ENCODE measurements around the gene METTL26. TPM values are rescaled to one million over a fixed set of nuclear protein-coding genes. Genes with fewer than 3 reads are reported as not detected.

The METTL26 gene
- total RNA-seq, 1 experiment from 2014 or later = 115 TPM

DNA sequence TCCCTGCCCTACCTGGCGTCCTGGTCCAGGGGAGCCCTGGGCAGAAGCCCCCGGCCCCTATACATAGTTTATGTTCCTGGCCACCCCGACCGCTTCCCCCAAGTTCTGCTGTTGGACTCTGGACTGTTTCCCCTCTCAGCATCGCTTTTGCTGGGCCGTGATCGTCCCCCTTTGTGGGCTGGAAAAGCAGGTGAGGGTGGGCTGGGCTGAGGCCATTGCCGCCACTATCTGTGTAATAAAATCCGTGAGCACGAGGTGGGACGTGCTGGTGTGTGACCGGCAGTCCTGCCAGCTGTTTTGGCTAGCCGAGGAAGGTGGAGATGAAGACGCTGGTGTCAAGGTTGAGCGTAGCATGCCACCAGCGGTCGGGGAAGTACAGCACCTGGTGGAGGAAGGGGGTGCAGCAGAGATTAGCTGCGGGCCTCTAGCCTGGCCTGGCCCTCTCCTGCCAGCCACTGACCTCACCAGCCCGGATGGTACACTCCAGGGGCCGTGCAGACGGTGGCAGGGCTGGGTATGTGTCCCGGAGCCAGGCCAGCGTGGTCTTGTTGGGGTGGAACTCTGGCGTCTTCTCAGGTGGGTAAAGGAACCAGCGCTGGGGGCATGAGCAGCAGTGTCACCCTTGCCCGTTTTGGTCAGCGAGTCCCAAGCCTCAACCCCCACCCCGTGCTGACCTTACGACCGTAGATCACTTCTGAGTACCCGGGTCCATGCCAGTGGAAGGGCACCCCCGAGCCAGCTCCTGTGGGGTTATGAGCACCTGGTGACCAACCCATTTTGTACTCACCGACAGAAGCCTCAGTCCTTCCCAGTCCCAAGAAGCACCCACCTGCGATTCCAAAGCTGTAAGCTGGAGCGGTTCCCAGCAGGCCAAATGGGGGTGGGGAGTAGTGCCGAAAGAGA is 46.6 kb upstream of the METTL26 start (continued):
- no peak for TF ChIP-seq ZNF532 (CRISPR knock-in tag; IDR thresholded peaks at IDR 0.05; ENCODE audit: borderline replicate concordance)
- no peak for TF ChIP-seq GRHL2 (CRISPR knock-in tag; IDR thresholded peaks at IDR 0.05; ENCODE audit: insufficient replicate concordance, severe bottlenecking)

GRCh38 chr16:681746-682427 is 45.8 kb upstream of the METTL26 start:
- DNase-seq (ENCODE audit: low spot score) = no peak
- H3K4me3 Mint-ChIP-seq = peak overlapping the region; percentile 76
- CTCF ChIA-PET = interaction anchor here (0.7 to 2.7 kb wide), 7 partner anchors 13 to 103 kb away, joined by 3 to 12 read pairs (median 3); no protein-coding TSS in a partner anchor
- POLR2A ChIA-PET = no interaction called here
- no peak overlapping the region for H3K27ac Mint-ChIP-seq
- H3K36me3 Mint-ChIP-seq = peaks cover 25% of the 10 kb centered on the region
- H3K9me3 Mint-ChIP-seq = no peaks in the 10 kb centered on the region
- no peak for TF ChIP-seq TP53 (CRISPR knock-in tag; IDR thresholded peaks at IDR 0.05)
- 0 out of 2 replicates have a peak, but pooled peaks have one; percentile 8 for TF ChIP-seq TEAD1 (CRISPR knock-in tag; IDR thresholded peaks at IDR 0.05)
- TF ChIP-seq, protein P1, sequence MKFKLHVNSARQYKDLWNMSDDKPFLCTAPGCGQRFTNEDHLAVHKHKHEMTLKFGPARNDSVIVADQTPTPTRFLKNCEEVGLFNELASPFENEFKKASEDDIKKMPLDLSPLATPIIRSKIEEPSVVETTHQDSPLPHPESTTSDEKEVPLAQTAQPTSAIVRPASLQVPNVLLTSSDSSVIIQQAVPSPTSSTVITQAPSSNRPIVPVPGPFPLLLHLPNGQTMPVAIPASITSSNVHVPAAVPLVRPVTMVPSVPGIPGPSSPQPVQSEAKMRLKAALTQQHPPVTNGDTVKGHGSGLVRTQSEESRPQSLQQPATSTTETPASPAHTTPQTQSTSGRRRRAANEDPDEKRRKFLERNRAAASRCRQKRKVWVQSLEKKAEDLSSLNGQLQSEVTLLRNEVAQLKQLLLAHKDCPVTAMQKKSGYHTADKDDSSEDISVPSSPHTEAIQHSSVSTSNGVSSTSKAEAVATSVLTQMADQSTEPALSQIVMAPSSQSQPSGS (CRISPR knock-in tag; IDR thresholded peaks at IDR 0.05; ENCODE audit: borderline replicate concordance, low read depth) = no peak
- TF ChIP-seq, protein P2, sequence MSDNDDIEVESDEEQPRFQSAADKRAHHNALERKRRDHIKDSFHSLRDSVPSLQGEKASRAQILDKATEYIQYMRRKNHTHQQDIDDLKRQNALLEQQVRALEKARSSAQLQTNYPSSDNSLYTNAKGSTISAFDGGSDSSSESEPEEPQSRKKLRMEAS (CRISPR knock-in tag; IDR thresholded peaks at IDR 0.05) = 0 out of 2 replicates have a peak, but pooled peaks have one; percentile 27
- 0 out of 2 replicates have a peak, but pooled peaks have one; percentile 10 for TF ChIP-seq USF1 (CRISPR knock-in tag; IDR thresholded peaks at IDR 0.05)
- 0 out of 2 replicates have a peak, but pooled peaks have one; percentile 48 for TF ChIP-seq RELA (CRISPR knock-in tag; IDR thresholded peaks at IDR 0.05; ENCODE audit: borderline replicate concordance)
- TF ChIP-seq, protein P3, sequence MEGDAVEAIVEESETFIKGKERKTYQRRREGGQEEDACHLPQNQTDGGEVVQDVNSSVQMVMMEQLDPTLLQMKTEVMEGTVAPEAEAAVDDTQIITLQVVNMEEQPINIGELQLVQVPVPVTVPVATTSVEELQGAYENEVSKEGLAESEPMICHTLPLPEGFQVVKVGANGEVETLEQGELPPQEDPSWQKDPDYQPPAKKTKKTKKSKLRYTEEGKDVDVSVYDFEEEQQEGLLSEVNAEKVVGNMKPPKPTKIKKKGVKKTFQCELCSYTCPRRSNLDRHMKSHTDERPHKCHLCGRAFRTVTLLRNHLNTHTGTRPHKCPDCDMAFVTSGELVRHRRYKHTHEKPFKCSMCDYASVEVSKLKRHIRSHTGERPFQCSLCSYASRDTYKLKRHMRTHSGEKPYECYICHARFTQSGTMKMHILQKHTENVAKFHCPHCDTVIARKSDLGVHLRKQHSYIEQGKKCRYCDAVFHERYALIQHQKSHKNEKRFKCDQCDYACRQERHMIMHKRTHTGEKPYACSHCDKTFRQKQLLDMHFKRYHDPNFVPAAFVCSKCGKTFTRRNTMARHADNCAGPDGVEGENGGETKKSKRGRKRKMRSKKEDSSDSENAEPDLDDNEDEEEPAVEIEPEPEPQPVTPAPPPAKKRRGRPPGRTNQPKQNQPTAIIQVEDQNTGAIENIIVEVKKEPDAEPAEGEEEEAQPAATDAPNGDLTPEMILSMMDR (IDR thresholded peaks at IDR 0.05) = no peak
- peaks cover 21% of the 10 kb centered on the region for H3K4me1 Mint-ChIP-seq
- ATAC-seq = no peak
- no peaks in the 10 kb centered on the region for H3K27me3 Mint-ChIP-seq (ENCODE audit: low read depth)

All from WTC11 (cell line).